Measurements from ENCODE around the gene UBE2C.

The UBE2C gene

GRCh38 chr20:45822857-45823256, 10.4 kb downstream of the UBE2C start:
- Histone ChIP-seq H3K9ac (ENCODE audit: low read length) (no peak overlapping the region), H3K27me3 (ENCODE audit: insufficient read depth, low read length, poor library complexity) (no peaks in the 10 kb centered on the region), H3K4me2 (ENCODE audit: low read length) (no peak overlapping the region), H2BK5ac (ENCODE audit: low read length) (no peak overlapping the region), H3K4me3 (ENCODE audit: low read length) (no peak overlapping the region), H3K4me1 (ENCODE audit: control insufficient read depth, low read depth, low read length) (peaks cover 2% of the 10 kb centered on the region), H3K23ac (ENCODE audit: low read length) (no peak overlapping the region), H3K18ac (ENCODE audit: low read length) (no peak overlapping the region), H3K36me3 (ENCODE audit: control insufficient read depth, insufficient read depth, low read length) (no peaks in the 10 kb centered on the region), H3K56ac (ENCODE audit: low read length) (no peak overlapping the region), H3K4ac (ENCODE audit: low read depth, low read length) (no peak overlapping the region), H3K79me1 (ENCODE audit: low read length) (no peaks in the 10 kb centered on the region), H3K27ac (ENCODE audit: low read depth, low read length) (no peak overlapping the region), H3K79me2 (ENCODE audit: control insufficient read depth, insufficient read depth, low read length) (no peaks in the 10 kb centered on the region), H4K5ac (ENCODE audit: low read length) (no peak overlapping the region), H2BK120ac (ENCODE audit: low read depth, low read length) (no peak overlapping the region), H2BK15ac (replicated peaks; ENCODE audit: low read depth) (no peak overlapping the region), H4K8ac (ENCODE audit: low read depth, low read length) (no peak overlapping the region), H2AK5ac (ENCODE audit: low read length) (no peak overlapping the region)
- no CpG with 5 or more reads among the region's 24 CpGs for WGBS (ENCODE audit: extremely low coverage, insufficient coverage, low lambda C conversion rate)
- no peak for DNase-seq

- Histone ChIP-seq H2BK15ac (replicated peaks; ENCODE audit: low read depth) (no peak overlapping the region), H3K18ac (ENCODE audit: low read length) (no peak overlapping the region), H3K79me2 (ENCODE audit: control insufficient read depth, insufficient read depth, low read length) (no peaks in the 10 kb centered on the region), H3K4me3 (ENCODE audit: low read length) (no peak overlapping the region), H4K8ac (ENCODE audit: low read depth, low read length) (no peak overlapping the region), H3K4me1 (ENCODE audit: control insufficient read depth, low read depth, low read length) (no peaks in the 10 kb centered on the region), H4K5ac (ENCODE audit: low read length) (no peak overlapping the region), H3K79me1 (ENCODE audit: low read length) (no peaks in the 10 kb centered on the region), H3K23ac (ENCODE audit: low read length) (no peak overlapping the region), H3K27me3 (ENCODE audit: insufficient read depth, low read length, poor library complexity) (no peaks in the 10 kb centered on the region), H3K4ac (ENCODE audit: low read depth, low read length) (no peak overlapping the region), H3K56ac (ENCODE audit: low read length) (peak overlapping the region; percentile 12), H2BK120ac (ENCODE audit: low read depth, low read length) (no peak overlapping the region), H2AK5ac (ENCODE audit: low read length) (no peak overlapping the region), H3K4me2 (ENCODE audit: low read length) (peak overlapping the region; percentile 23), H3K36me3 (ENCODE audit: control insufficient read depth, insufficient read depth, low read length) (no peaks in the 10 kb centered on the region), H3K9ac (ENCODE audit: low read length) (no peak overlapping the region), H3K27ac (ENCODE audit: low read depth, low read length) (no peak overlapping the region), H2BK5ac (ENCODE audit: low read length) (no peak overlapping the region)
- peak; percentile 85 for DNase-seq
- no CpG with 5 or more reads among the region's 57 CpGs for WGBS (ENCODE audit: extremely low coverage, insufficient coverage, low lambda C conversion rate)
These were observed 11.7 kb downstream of the UBE2C start for GRCh38 chr20:45823949-45824835.

GRCh38 chr20:45826381-45827019, 14.1 kb downstream of the UBE2C start:
- Histone ChIP-seq H4K8ac (ENCODE audit: low read depth, low read length) (no peak overlapping the region), H3K18ac (ENCODE audit: low read length) (no peak overlapping the region), H2BK5ac (ENCODE audit: low read length) (no peak overlapping the region), H3K4me1 (ENCODE audit: control insufficient read depth, low read depth, low read length) (no peaks in the 10 kb centered on the region), H3K23ac (ENCODE audit: low read length) (no peak overlapping the region), H2BK120ac (ENCODE audit: low read depth, low read length) (no peak overlapping the region), H3K36me3 (ENCODE audit: control insufficient read depth, insufficient read depth, low read length) (no peaks in the 10 kb centered on the region), H3K4me3 (ENCODE audit: low read length) (no peak overlapping the region), H2BK15ac (replicated peaks; ENCODE audit: low read depth) (no peak overlapping the region), H3K4me2 (ENCODE audit: low read length) (no peak overlapping the region), H3K56ac (ENCODE audit: low read length) (no peak overlapping the region), H2AK5ac (ENCODE audit: low read length) (no peak overlapping the region), H3K4ac (ENCODE audit: low read depth, low read length) (no peak overlapping the region), H3K79me1 (ENCODE audit: low read length) (no peaks in the 10 kb centered on the region), H3K27ac (ENCODE audit: low read depth, low read length) (no peak overlapping the region), H3K27me3 (ENCODE audit: insufficient read depth, low read length, poor library complexity) (no peaks in the 10 kb centered on the region), H4K5ac (ENCODE audit: low read length) (no peak overlapping the region), H3K9ac (ENCODE audit: low read length) (no peak overlapping the region), H3K79me2 (ENCODE audit: control insufficient read depth, insufficient read depth, low read length) (no peaks in the 10 kb centered on the region)
- WGBS (ENCODE audit: extremely low coverage, insufficient coverage, low lambda C conversion rate): no CpG with 5 or more reads among the region's 6 CpGs
- peak; percentile 42 for DNase-seq

GRCh38 chr20:45827030-45827652, 14.7 kb downstream of the UBE2C start, which contains the start of gene TNNC2:
TNNC2 (minus strand) TSS chr20:45827312; CDS start chr20:45827248, 64 bp downstream.
- Histone ChIP-seq H2BK120ac (ENCODE audit: low read depth, low read length) (no peak within 1 kb of the TSS), H2AK5ac (ENCODE audit: low read length) (no peak within 1 kb of the TSS), H3K4me1 (ENCODE audit: control insufficient read depth, low read depth, low read length) (no peaks in the 10 kb centered on the region), H3K36me3 (ENCODE audit: control insufficient read depth, insufficient read depth, low read length) (no peaks in the 10 kb centered on the region), H3K56ac (ENCODE audit: low read length) (no peak within 1 kb of the TSS), H3K79me1 (ENCODE audit: low read length) (no peaks in the 10 kb centered on the region), H2BK5ac (ENCODE audit: low read length) (no peak within 1 kb of the TSS), H3K27me3 (ENCODE audit: insufficient read depth, low read length, poor library complexity) (no peaks in the 10 kb centered on the region), H2BK15ac (replicated peaks; ENCODE audit: low read depth) (no peak within 1 kb of the TSS), H4K5ac (ENCODE audit: low read length) (no peak within 1 kb of the TSS), H3K4ac (ENCODE audit: low read depth, low read length) (no peak within 1 kb of the TSS), H3K79me2 (ENCODE audit: control insufficient read depth, insufficient read depth, low read length) (no peaks in the 10 kb centered on the region), H3K4me3 (ENCODE audit: low read length) (no peak within 1 kb of the TSS), H3K27ac (ENCODE audit: low read depth, low read length) (no peak within 1 kb of the TSS), H3K18ac (ENCODE audit: low read length) (no peak within 1 kb of the TSS), H4K8ac (ENCODE audit: low read depth, low read length) (no peak within 1 kb of the TSS), H3K9ac (ENCODE audit: low read length) (no peak within 1 kb of the TSS), H3K4me2 (ENCODE audit: low read length) (no peak within 1 kb of the TSS), H3K23ac (ENCODE audit: low read length) (no peak within 1 kb of the TSS)
- no CpG with 5 or more reads among the region's 8 CpGs for WGBS (ENCODE audit: extremely low coverage, insufficient coverage, low lambda C conversion rate)
- DNase-seq: no peak

- Histone ChIP-seq H2BK15ac (replicated peaks; ENCODE audit: low read depth) (no peak overlapping the region), H3K27ac (ENCODE audit: low read depth, low read length) (no peak overlapping the region), H2BK120ac (ENCODE audit: low read depth, low read length) (no peak overlapping the region), H3K56ac (ENCODE audit: low read length) (no peak overlapping the region), H4K5ac (ENCODE audit: low read length) (no peak overlapping the region), H3K4me2 (ENCODE audit: low read length) (no peak overlapping the region), H3K4ac (ENCODE audit: low read depth, low read length) (no peak overlapping the region), H2BK5ac (ENCODE audit: low read length) (no peak overlapping the region), H2AK5ac (ENCODE audit: low read length) (no peak overlapping the region), H4K8ac (ENCODE audit: low read depth, low read length) (no peak overlapping the region), H3K23ac (ENCODE audit: low read length) (no peak overlapping the region), H3K4me1 (ENCODE audit: control insufficient read depth, low read depth, low read length) (no peaks in the 10 kb centered on the region), H3K79me1 (ENCODE audit: low read length) (no peaks in the 10 kb centered on the region), H3K18ac (ENCODE audit: low read length) (no peak overlapping the region), H3K27me3 (ENCODE audit: insufficient read depth, low read length, poor library complexity) (no peaks in the 10 kb centered on the region), H3K79me2 (ENCODE audit: control insufficient read depth, insufficient read depth, low read length) (no peaks in the 10 kb centered on the region), H3K4me3 (ENCODE audit: low read length) (no peak overlapping the region), H3K9ac (ENCODE audit: low read length) (no peak overlapping the region), H3K36me3 (ENCODE audit: control insufficient read depth, insufficient read depth, low read length) (no peaks in the 10 kb centered on the region)
- DNase-seq: no peak
- no CpG with 5 or more reads among the region's 6 CpGs for WGBS (ENCODE audit: extremely low coverage, insufficient coverage, low lambda C conversion rate)
These were observed 15.3 kb downstream of the UBE2C start for GRCh38 chr20:45827712-45828111.
